PFSK-1 (cell line): ENCODE measurements around the gene MAP4.

Experiments
- FOXP2 ChIP-seq: optimal IDR thresholded peaks from 2 replicates; pipeline ENCODE3; 2011; ENCODE audit warnings: borderline replicate concordance, control low read depth, inconsistent platforms; ENCODE audit not compliant: insufficient read depth; ENCODE audit errors: extremely low read length, extremely low read depth
- POLR2AphosphoS5 ChIP-seq: IDR thresholded peaks from 2 replicates; pipeline ENCODE4 v1.6.1; 2012; ENCODE audit warnings: low read depth, mild to moderate bottlenecking, control low read depth, low read length, moderate library complexity
- SIN3A ChIP-seq: IDR thresholded peaks from 2 replicates; pipeline ENCODE4 v1.6.1; 2012; ENCODE audit warnings: mild to moderate bottlenecking, low read length, moderate library complexity, borderline replicate concordance; ENCODE audit not compliant: insufficient read depth
- TAF1 ChIP-seq: IDR thresholded peaks from 2 replicates; pipeline ENCODE4 v1.6.1; 2012; ENCODE audit warnings: low read length, control low read depth, borderline replicate concordance; ENCODE audit not compliant: insufficient read depth
- TF ChIP-seq, protein P1 (sequence below), 2 experiments: IDR thresholded peaks; 2 replicates each; pipeline versions ENCODE4 v1.6.1 to v1.8.0; 2011 to 2012; ENCODE audit warnings: low read depth in 2 of 2, low read length in 2 of 2, control low read depth in 1 of 2, inconsistent platforms in 1 of 2, mild to moderate bottlenecking in 1 of 2, moderate library complexity in 1 of 2; ENCODE audit not compliant: insufficient read depth in 1 of 2

MAP4 gene

GRCh38 chr3:47949979-47950378, 66.2 kb downstream of the MAP4 start:
- TF ChIP-seq, protein P1, sequence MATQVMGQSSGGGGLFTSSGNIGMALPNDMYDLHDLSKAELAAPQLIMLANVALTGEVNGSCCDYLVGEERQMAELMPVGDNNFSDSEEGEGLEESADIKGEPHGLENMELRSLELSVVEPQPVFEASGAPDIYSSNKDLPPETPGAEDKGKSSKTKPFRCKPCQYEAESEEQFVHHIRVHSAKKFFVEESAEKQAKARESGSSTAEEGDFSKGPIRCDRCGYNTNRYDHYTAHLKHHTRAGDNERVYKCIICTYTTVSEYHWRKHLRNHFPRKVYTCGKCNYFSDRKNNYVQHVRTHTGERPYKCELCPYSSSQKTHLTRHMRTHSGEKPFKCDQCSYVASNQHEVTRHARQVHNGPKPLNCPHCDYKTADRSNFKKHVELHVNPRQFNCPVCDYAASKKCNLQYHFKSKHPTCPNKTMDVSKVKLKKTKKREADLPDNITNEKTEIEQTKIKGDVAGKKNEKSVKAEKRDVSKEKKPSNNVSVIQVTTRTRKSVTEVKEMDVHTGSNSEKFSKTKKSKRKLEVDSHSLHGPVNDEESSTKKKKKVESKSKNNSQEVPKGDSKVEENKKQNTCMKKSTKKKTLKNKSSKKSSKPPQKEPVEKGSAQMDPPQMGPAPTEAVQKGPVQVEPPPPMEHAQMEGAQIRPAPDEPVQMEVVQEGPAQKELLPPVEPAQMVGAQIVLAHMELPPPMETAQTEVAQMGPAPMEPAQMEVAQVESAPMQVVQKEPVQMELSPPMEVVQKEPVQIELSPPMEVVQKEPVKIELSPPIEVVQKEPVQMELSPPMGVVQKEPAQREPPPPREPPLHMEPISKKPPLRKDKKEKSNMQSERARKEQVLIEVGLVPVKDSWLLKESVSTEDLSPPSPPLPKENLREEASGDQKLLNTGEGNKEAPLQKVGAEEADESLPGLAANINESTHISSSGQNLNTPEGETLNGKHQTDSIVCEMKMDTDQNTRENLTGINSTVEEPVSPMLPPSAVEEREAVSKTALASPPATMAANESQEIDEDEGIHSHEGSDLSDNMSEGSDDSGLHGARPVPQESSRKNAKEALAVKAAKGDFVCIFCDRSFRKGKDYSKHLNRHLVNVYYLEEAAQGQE (IDR thresholded peaks at IDR 0.05; ENCODE audit: insufficient read depth in 1 of 2, low read depth in 2 of 2, low read length in 2 of 2) = no peak
- TF ChIP-seq TAF1 (no peak), SIN3A (no peak)

DNA sequence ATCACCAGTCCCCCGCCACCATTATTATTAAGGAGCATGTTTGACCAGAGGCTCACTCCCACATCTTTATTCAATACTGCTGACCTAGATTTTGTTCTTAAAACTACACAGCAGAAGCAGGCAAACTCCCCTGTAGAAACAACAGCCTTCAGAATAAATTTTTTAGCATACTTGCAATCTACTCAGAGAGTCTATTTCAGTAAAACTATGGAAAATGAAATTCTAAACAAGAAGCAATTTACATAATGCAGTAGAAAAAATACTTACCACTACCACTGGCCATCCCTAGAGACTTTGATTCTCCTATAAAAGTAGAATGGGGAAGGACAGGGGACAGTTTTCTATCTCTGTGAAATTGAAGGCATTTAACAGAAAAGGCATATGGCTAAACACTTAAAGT, 76.0 kb downstream of the MAP4 start:
- TF ChIP-seq FOXP2 (no peak), SIN3A (no peak), POLR2AphosphoS5 (no peak), TAF1 (no peak)
- TF ChIP-seq, protein P1 (IDR thresholded peaks at IDR 0.05; ENCODE audit: insufficient read depth in 1 of 2, low read depth in 2 of 2, low read length in 2 of 2) = no peak

GRCh38 chr3:47932421-47932820, 83.8 kb downstream of the MAP4 start:
- TF ChIP-seq POLR2AphosphoS5 = no peak

DNA sequence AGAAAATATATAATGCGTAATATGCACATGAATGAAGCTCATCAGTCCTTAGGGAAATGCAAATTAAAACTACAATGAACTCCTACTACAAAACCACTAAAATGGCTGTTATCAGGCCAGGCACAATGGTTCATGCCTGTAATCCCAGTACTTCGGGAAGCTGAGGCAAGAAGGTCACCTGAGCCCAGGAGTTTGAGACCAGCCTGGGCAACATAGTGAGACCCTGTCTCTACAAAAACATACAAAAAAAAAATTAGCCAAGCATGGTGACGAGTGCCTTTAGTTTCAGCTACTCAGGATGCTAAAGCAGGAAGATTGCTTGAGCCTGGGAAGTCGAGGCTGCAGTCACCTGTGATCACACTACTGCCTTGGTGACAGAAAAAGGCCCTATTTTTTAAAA, 85.2 kb downstream of the MAP4 start:
- TF ChIP-seq TAF1 = no peak
- no peak for TF ChIP-seq FOXP2
- TF ChIP-seq, protein P1 (IDR thresholded peaks at IDR 0.05; ENCODE audit: insufficient read depth in 1 of 2, low read depth in 2 of 2, low read length in 2 of 2) = no peak
- TF ChIP-seq SIN3A = no peak
- TF ChIP-seq POLR2AphosphoS5 = no peak

DNA sequence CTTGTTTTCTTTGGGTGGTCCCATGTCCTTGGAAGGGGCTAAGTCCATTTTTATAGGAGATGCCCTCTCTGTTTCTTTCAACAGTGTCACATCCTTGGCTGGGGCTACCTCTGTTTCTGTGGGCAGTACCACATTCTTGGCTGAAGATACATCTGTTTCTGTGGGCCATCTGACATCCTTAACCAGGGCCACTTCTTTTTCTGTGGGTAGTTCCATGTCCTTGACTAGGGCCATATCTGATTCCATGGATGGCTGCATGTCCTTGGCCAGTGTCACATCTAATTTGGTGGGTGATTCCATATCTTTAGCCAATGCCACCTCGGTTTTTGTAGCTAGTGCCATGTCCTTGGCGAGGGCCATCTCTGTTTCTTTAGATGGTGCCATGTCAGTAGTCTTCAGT, 99.5 kb downstream of the MAP4 start:
- TF ChIP-seq FOXP2 = no peak
- no peak for TF ChIP-seq POLR2AphosphoS5
- TF ChIP-seq TAF1 = no peak
- TF ChIP-seq, protein P1 (IDR thresholded peaks at IDR 0.05; ENCODE audit: insufficient read depth in 1 of 2, low read depth in 2 of 2, low read length in 2 of 2) = no peak
- no peak for TF ChIP-seq SIN3A

DNA sequence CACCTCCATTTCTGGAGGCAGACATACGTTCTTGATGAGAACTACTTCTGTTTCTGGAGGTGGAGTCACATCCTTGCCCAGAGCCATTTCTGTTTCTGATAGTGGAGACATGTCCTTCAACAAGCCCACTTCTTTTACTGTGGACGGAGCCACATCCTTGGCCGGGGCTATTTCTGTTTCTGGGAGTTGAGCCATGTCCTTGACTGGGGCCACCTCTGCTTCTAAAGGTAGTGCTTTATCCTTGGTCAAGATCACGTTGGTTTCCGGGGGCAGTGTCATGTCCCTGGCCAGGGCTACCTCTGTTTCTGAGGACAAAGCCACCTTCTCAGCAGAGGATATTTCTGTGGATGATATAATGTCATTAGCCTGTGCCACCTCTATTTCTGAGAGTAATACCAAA, 100.0 kb downstream of the MAP4 start:
- TF ChIP-seq POLR2AphosphoS5 (no peak), FOXP2 (no peak), TAF1 (no peak), SIN3A (no peak)
- TF ChIP-seq, protein P1 (IDR thresholded peaks at IDR 0.05; ENCODE audit: insufficient read depth in 1 of 2, low read depth in 2 of 2, low read length in 2 of 2) = no peak
